ENCODE measurements around the gene MT1X.

MT1X gene

DNA sequence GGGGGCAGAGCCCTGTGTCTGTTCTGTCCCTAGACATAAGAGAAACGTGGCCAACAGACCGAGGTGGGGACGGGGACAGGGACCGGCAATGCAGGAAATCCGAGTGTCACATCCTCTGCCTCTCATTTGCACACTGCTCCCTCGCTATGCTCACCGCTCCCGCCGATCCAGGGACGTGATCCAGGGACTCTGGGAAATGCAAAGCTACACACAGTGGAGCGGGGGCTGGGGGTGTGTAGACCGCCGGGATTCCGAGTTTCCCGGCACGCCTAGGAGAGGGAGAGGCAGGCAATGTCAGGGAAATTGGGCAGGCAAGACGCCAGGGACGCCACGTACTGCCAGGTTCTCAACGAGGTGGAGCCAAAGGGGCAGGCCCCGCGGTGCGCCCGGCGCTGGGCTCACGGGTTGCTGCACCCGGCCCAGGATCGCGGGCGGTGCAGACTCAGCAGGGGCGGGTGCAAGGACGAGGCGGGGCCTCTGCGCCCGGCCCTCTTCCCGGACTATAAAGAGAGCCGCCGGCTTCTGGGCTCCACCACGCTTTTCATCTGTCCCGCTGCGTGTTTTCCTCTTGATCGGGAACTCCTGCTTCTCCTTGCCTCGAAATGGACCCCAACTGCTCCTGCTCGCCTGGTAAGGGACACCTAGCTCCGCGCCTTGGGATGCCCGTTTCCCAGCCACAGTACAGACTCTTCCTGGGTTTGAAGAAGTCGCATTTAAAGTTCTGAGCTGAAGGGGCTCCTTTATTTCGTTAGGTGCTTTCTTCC is at the start of gene MT1X:
Gene MT1X, plus strand, starts transcription at position 532 of the 764 bp plus-strand sequence. Its CDS starts 71 bp downstream, at position 603.
- DNase-seq = peak; percentile 84 to 87

DNA sequence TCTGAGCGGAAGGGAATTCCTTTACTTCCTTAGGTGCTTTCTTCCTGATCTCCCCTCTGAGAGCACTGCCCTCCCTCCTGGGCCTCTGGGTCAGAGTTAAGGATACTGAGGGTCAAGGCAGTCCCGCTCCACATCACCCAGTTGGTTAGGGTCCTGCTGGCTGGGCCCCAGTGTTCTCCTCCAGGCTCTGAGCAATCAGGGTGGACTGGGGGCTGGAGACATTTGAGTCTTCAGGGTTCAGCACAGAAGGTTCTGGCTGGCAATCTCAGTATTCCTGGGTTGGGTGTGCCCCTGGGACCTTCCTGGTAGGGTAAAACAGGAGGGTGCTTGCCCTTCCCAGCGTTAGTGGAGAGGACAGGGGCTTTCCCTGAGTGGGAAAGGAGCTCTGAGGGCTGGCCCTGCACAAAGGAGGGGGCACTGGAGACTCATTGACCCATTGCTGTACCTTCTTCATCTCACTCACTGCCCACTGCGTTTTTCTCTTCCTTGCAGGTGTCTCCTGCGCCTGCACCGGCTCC is 49.4 kb upstream of the MT1X start:
- DNase-seq = no peak

DNA sequence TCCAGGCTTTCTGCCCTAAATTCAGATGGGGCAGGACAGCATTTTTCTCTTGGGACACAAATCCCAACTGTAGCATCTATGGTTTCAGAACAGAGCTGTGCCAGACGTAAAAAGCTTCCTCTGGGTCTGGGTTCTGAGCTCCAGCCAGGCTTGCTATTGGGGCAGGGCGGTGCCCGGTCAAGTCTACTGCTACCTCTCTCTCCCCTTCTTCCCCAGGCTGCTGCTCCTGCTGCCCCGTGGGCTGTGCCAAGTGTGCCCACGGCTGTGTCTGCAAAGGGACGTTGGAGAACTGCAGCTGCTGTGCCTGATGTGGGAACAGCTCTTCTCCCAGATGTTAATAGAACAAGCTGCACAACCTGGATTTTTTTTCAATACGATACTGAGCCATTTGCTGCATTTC is 48.7 kb upstream of the MT1X start:
- no peak for DNase-seq

DNA sequence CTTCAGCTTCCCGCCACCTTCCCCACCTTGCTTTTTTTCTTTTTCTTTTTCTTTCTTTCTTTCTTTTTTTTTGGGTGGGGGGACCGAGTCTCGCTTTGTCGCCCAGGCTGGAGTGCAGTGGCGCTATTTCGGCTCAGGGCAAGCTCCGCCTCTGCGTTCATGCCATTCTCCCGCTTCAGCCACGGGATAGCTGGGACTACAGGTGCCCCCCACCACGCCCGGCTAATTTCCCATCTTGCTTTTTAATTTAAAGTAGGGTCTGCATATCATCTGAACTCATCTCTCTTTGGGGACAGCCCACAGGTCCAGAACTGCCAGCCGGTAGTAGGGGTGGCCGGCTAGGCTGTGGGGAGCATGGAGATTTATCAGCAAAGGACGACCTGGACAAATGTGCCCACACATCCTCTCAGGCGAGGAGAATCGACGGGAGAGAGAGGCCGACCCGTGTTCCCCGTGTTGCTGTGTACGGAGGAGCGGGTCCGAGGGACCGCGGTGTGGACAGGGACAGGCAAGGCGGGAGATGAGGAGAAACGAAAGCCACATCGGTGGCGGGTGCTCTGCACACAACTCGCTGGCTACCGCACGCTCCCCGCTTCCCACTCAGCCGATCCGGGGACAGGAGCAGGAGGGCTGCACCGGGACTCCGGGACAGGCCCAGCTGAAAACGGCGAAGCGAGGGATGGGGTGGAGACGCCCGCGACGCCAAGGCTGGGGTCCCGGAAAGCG is 47.4 kb upstream of the MT1X start:
- DNase-seq = no peak

DNA sequence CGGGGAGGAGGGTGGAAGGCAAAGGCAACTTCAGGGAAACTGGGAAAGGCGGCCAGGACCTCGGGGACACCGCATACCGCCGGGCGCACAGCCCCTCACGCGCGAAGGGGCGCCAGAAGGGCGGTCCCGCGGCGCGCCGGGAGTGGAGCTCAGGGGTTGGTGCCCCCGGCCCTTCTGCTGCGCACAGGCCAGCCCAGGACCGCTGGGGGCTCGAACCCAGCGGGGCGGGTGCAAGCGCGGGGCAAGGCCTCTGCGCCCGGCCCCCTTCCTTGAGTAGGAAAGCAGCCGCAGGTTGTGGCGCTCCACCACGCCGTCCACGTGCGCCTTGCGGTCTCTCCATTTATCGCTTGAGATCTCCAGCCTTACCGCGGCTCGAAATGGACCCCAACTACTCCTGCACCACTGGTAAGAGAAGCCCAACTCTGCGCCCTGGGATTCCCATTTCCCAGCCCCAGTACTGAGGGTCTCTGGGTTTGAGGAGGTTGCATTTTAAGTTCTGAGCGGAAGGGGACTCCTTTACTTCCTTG is 46.8 kb upstream of the MT1X start:
- DNase-seq = no peak

DNA sequence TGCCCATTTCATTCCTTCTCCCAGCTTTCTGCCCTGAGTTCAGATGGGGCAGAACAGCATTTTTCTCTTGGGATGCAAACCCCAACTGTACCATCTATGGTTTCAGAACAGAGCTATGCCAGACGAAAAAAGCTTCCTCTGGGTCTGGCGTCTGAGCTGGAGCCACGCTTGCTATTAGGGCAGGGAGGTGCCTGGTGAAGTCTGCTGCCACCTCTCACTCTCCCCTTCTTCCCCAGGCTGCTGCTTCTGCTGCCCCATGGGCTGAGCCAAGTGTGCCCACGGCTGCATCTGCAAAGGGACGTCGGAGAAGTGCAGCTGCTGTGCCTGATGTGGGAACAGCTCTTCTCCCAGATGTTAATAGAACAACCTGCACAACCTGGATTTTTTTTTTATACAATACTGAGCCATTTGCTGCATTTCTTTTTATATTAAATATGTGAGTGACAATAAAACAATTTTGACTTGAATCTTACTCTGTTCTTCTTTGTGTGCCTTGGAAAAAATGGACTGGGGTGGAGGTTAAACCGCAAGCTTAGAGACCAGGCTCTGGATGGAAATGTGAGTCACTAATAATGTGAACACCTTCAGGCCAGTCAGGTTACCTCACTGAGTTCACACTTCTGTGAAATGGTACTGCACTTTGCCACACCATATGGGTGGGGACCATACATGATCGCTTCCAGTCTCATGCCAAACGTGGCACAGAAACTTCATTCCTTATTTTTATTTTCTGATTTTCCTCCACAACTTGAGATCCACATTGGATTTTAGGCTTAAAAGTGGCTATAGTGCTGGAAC is 45.5 kb upstream of the MT1X start:
- DNase-seq = no peak

DNA sequence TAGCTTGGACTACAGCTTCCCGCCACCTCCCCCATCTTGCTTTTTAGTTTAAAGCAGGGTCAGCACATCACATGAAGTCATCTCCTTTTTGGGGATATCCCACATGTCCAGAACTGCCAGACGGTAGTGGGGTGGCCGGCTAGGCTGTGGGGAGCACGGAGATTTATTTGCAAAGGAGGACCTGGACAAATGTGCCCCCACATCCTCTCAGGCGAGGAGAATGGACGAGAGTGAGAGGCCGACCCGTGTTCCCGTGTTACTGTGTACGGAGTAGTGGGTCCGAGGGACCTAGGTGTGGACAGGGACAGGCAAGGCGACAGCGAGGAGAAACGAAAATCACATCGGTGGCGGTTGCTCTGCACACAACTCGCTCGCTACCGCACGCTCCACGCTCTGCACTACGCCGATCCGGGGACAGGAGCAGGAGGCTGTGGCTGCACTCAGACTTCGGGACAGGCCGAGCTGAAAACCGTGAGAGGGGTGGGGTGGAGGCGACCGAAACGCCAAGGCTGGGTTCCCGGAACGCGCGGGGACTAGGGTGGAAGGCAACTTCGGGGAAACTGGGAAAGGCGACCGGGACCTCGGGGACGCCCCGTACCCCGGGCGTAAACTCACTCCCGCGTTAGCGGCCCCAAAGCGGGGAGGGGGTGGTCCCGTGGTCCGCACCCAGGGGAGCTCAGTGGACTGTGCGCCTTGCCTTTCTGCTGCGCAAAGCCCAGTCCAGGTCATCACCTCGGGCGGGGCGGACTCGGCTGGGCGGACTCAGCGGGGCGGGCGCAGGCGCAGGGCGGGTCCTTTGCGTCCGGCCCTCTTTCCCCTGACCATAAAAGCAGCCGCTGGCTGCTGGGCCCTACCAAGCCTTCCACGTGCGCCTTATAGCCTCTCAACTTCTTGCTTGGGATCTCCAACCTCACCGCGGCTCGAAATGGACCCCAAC is 44.2 kb upstream of the MT1X start, which contains the start of gene MT1A:
Gene MT1A, plus strand, starts transcription at position 853 of the 937 bp plus-strand sequence. Its CDS starts 73 bp downstream, at position 926.
- DNase-seq = no peak

DNA sequence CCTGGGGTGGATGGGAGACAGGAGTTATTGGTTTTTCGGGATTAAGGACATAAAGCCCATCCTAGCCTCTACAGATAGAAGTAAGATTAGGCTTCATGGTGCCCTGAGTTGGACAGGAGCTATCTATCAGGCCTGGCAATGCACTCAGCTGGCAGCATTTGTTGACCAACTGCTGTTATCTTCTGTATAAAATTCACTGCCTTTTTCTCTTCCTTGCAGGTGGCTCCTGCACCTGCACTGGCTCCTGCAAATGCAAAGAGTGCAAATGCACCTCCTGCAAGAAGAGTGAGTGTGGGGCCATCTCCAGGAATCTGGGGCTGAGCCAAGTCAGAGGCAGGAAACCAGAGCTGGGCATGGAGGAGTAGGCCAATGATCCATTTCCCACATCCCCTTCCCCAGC is 43.2 kb upstream of the MT1X start:
- DNase-seq = no peak

DNA sequence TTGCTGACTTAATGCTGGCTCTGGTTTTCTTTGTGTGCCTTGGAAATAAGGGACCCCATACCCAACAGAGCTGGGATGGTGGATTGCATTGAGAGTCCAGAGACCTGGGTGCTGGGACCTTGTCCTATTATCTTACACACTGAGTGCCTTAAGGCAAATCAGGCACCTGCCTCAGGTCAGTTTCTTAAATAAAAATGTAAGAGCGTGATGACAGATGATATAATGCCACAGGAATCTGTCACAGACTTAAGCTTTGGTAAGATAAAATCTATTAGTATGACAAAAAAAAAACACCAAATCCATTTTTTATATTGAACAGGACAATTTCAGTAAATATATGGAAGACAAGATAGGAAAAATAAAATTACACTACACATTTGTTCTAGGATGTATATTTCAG is 42.2 kb upstream of the MT1X start:
- DNase-seq = no peak

DNA sequence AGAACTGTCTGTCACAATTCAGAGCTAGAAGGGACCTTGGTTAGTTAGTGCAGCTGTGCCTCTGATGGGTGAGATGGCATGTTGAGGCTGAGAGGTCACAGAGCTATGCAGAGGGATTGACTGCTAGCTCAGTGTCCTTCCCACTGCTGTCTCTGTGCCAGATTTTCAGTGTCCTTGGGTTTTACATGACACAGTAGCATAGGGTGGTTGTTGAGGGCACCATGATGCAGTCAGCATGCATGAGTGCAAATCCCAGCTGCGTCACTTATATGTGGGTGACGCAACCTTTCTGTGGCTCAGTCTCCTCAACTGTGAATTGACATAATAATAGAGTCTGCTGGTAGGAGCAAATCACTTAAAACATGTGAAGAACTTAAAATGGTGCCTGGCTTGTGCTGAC is 41.1 kb upstream of the MT1X start:
- no peak for DNase-seq

DNA sequence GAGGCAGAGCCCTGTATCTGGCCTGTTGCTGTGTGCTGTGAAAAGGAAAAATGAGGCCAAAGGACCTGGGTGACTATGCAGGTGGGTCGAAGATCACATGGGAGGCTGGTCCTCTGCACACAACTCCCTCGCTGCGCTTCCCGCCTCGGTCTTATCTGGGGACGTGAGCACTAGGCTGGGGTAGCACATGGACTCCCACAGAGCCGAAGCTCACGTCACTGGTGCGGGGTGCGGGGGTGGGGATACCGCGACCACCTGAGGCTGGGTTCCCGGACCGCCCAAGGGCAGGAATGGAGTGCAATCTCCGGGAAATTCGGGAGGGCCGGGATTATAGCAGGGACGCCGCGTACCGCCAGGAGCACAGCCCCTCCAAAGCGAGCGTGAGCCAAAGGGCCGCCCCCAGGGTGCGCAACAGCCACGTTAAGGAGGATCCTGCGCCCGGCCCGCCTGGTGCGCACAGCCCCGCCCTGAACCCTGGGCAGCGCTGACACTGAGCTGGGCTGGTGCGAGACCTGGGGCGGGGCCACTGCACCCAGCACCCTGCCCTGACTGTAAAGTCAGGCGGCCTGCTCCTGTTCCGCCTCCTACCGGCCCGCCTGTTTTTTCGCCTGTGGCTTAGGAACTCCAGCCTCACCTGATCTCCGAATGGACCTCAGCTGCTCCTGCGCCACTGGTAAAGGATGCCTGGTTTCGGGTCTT is 39.0 kb upstream of the MT1X start:
- DNase-seq = peak; percentile 70 to 74

DNA sequence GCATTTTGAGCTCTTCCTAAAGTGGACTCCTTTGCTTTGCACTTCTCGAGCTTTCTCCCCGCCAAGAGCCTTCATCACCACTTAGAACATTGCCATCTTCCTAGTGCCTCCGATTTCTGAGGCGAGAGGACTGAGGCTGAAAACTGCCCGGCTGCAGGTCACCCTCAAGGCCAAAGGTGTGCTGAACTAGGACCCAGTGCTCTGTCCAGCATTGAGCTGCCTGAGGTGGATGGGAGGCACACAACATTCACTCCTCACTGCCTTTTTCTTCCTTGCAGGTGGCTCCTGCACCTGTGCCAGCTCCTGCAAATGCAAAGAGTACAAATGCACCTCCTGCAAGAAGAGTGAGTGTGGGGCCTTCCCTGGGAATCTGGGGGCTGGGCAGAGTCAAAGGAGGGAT is 38.4 kb upstream of the MT1X start:
- DNase-seq = no peak

DNA sequence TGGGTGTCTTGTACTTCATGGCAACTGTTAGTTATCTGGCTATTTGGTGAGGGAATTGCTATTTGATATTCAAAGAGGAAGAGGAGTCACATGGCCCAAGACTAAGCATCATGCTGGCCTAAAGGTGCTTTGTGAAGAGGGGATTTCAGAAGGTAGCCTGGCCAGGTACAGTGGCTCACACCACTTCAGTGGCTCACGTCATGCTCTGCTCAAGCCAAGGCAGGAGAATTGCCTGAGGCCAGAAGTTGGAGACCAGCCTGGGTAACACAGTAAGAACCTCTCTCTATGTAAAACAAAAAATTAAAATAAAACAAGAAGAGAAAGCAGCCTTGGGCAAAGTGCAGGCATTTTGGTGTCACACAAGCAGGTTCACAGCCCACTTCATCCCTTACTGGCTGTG is 37.0 kb upstream of the MT1X start:
- DNase-seq = no peak

DNA sequence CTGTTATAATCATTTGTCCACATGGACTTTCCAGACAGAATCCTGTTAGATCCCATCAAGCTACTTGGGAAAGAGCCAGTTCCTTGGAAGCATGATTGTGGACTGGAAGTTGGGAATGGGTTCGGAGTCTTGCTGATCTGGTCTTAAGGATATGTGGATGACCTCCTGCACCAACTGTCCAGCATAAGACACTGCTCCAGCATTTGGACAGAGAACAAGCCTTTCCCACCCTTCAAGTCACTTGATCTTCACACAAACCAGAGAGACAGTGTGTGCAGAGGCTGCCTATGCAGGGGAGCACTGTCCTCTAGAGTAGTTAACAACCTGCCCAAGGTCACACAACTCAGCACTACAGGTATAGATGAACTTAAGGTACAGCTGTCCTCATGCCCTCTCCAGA is 36.4 kb upstream of the MT1X start:
- DNase-seq = no peak

DNA sequence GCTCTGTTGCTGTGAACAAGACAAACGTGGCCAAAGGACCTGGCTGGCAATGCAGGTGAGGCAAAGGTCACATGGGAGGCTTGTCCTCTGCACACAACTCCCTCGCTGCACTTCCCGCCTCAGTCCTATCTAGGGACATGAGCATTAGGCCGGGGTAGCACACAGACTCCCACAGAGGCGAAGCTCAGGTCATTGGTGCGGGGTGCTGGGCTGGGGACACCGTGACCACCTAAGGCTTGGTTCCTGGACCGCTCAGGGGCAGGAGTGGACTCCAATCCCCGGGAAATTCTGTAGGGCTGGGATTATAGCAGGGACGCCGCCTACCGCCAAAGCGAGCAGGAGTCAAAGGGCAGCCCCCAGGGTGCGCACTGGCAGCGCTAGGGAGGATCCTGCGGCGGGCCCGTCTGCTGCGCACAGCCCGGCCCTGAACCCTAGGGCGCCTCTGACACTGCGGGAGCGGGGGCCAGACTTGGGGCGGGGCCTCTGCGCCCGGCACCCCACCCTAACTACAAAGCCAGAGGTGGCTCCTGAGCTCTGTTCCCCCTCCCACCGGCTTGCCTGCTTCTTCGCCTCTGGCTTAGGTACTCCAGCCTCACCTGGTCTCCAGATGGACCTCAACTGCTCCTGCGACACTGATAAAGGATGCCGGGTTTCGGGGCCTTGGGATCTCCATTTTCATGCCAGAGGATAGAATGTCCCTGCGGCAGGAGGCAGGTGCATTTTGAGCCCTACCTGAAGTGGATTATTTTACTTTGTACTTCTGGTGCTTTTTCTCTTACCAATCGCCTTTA is 34.4 kb upstream of the MT1X start:
- DNase-seq = no peak

DNA sequence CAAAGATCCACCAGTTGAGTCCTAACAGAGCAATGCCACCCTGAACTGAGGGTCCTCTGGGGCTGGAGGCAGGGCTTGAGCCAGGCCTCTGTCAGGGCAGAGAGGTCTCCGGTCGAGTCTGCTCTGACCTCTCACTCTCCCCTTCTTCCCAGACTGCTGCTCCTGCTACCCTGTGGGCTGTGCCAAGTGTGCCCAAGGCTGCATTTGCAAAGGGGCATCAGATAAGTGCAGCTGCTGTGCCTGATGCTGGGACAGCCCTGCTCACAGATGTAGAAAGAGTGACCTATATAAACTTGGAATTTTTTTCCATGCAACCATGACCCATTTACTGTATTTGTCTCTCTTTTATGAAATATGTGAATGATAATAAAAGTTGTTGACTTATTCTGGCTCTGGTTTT is 33.0 kb upstream of the MT1X start:
- no peak for DNase-seq

DNA sequence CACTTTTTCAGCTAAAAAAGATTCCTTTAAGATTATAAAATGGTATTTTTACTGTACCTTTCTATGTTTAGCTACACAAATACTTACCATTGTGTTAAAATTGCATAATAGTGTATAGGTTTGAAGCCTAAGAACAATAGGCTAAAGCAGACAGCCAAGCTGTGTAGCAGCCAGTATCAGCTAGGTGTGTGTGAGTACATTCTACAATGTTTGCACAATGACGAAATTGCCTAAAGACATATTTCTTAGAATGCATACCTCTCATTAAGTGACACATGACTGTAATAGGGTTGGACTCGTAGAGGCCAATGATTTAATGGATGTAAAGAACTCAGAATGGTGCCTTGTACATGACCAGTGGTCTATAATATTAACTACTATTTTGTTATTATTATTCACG is 32.5 kb upstream of the MT1X start:
- no peak for DNase-seq

DNA sequence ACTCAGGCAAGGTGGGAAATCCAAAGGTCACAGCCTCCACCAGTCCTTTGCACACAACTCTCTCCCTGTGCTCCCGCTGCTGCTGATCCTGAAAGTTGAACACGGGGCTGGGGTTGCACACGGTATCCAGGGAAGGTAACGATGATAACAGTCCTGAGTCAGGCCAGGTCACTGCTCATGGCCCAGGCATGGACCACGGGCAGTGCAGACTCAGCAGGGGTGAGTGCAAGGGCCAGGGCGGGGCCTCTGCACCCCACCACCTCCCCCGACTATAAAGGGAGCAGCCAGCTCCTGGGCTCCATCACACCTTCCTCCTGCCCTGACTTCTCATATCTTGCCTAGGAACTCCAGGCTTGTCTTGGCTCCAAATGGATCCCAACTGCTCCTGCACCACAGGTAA is 30.7 kb upstream of the MT1X start, which contains the start of gene MT1B:
Gene MT1B, plus strand, starts transcription at position 301 of the 400 bp plus-strand sequence. Its CDS starts 68 bp downstream, at position 369.
- DNase-seq = no peak

DNA sequence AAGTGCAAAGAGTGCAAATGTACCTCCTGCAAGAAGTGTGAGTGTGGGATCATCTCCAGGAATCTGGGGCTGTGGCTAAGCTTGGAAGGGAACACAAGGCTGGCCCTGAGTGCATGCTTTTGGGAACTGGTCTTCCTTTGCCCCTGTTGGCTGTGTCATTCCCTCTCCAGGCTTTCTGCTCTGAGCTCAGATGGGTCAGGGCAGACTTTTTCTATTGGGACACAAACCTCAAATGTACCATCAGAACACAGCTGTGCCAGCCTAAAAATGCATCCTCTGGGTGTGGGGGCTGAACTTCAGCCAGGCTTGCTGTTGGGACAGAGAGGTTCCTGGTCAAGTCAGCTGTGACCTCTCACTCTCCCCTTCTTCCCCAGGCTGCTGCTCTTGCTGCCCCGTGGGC is 29.7 kb upstream of the MT1X start:
- no peak for DNase-seq

DNA sequence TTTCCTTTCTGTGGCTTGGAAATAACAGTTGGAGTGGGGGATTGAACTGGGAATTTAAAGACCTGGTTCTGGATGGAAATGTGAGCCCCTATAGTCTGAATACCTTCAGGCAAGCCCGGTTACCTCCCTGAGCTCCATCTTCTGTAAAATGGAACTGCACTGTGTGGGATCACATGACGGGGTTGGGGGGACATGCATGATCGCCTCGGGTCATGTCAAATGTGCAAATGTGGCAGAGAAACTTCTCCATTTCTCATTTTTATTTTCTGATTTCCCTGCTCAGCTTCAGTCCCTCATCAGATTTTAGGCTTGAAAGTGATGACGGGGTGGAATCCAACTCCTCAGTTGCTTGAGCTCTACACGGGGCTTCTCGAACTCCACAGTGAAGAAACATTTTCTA is 29.1 kb upstream of the MT1X start:
- DNase-seq = no peak

Measured in stimulated activated CD4-positive, alpha-beta T cell treated with anti-CD3 and anti-CD28 coated beads, Interleukin-2, amount 100 ng/mL, for 48 hours (primary cell).